HG02885 (cell line): Measurements from ENCODE around the gene DISC1.

Source experiments
- ATAC-seq: cut with Tn5 transposase; IDR thresholded peaks from one replicate; pipeline ENCODE4 v1.9.1; 2021; ENCODE audit warnings: mild to moderate bottlenecking; ENCODE audit not compliant: unreplicated experiment, poor library complexity

DISC1 gene

GRCh38 chr1:231693361-231694074 is 66.9 kb downstream of the DISC1 start:
- ATAC-seq: no peak

GRCh38 chr1:231694075-231694431 is 67.5 kb downstream of the DISC1 start:
- no peak for ATAC-seq

DNA sequence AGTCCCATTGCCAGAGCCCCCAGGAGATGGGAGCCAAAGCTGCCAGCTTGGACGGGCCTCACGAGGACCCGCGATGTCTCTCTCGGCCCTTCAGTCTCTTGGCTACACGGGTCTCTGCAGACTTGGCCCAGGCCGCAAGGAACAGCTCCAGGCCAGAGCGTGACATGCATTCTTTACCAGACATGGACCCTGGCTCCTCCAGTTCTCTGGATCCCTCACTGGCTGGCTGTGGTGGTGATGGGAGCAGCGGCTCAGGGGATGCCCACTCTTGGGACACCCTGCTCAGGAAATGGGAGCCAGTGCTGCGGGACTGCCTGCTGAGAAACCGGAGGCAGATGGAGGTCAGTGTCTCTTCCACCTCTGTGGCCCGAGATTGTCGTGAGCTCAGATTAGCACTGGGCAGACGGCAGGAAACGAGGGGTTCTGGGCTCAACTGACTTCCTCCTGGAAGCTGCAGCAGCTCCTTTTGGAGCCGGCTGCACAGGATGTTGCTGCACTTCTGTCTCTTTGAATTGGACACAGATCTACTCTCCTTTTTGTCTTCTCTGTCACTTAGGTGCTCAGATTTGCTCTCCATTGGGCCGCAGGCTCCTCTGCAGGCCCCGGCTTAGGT is 68.0 kb downstream of the DISC1 start:
- ATAC-seq: no peak

- ATAC-seq: no peak
These were observed 69.1 kb downstream of the DISC1 start for GRCh38 chr1:231695439-231696255.

DNA sequence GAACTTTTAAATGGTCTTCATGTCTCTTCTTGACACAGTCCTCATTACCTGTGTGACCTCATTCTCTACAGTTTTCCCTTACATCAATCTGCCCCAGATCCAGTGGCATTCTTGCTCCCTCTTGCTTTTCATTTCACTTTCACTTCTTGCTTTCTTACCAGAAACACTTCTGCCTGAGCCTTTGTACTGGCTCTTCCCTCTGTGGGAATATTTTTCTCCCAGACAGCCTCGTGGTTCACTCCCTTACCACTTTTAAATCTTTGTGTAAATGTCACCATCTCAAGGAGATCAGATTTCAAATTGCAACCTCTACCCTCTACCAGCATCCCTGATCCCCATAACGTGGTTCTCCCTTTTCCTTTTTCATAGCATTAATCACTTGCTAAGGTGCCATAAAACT is 73.2 kb downstream of the DISC1 start:
- no peak for ATAC-seq

DNA sequence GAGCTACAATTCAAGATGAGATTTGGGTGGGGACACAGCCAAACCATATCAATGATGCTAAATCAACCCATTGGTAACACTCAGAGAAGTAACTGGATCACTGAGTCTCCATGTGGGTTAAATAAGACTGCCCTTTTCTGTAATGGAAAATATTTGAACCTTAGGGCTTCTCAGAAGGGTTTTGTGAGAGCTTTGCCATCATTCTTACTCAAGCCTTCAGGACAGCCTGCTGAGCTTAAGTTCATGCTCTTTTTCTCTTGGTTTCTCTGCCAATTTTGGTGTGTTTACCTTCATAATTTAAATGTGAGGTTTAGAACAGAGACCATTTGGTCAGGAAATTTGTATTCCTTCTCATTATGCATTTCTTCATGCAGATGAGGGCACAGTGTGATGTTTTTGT is 74.7 kb downstream of the DISC1 start:
- no peak for ATAC-seq

- ATAC-seq: no peak
These were observed 75.7 kb downstream of the DISC1 start for GRCh38 chr1:231702331-231702730.

GRCh38 chr1:231702804-231703203 is 76.2 kb downstream of the DISC1 start:
- no peak for ATAC-seq

DNA sequence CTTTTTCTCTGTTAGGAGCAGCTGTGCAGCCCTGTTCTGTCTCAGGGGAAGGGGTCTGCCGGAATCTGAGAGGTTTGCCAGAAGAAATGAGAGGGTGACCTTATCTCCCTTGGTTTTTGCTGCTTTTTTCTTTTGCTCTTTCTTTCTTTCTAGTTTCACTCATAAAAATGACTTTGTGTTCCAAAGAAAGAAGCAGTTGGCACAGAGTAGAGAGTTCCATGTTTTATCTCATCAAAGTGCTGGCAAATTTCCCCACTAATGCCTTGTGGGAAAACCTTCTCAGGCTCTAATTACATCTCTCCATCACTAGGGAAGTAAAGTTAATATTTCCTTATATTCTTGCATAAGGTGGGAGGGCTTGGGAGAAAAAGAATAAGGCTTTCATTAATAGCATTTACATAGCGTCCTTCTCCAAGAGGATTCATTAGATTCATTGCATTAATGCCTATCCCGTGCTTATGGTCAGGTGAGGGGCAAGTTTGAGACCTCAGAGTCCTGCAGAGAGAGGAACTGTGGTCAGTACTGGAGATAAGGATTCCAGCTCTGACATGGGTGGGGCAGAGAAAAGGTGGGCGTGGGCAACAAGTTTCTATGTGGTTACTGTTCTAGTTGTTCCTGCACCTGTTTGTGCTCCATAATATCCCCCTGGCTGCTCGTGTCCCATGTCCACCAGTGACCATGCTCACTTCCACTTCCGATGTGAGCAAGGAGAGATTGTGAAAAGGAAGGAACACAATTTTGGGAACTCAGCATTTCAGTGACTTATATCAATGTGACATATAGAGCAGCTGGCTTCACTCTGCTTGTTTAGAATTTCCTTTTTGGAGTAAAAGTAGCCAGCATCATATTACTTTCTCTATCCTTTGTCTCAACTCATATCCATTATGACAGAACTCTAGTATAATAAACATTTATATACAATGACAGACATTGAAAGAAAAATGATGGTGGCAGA is 79.5 kb downstream of the DISC1 start:
- no peak for ATAC-seq

- no peak for ATAC-seq
These were observed 80.3 kb downstream of the DISC1 start for GRCh38 chr1:231706934-231707333.

DNA sequence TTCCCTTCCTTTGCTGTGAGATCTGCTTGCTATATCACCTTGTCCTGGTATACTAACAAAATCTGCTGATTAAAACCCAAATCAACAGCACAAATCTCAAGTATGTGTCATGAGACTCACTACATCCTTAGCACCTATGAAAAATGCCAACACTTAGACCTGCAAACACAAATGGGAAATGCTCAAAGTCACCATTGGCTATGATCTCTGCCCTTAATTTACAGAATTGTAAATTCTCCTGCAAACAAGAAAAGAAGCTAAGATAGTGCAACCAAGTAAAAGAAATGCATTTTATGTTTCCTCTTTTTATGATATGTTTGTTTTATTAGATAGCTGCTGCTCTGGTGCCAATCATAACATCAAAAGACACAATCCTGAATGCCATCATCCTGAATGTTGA is 80.8 kb downstream of the DISC1 start:
- no peak for ATAC-seq

DNA sequence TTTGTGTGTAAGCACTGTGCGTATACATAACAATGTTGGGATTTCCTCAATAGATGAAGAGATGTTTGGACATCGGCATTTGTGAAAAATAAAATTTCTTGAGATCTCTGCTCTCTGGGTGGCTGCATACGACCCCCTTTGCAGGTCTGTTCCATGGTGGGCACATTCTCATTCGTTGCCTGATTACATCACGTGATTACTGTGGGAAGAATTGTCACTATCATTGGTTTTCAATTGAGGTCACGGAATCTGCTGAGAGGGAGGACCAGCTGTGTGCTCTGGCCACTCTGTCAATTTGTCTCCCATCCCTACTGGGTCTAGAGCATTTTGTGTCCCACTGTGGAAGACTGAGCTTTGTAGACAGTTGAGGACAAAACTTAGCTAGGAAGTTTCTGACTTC is 81.8 kb downstream of the DISC1 start:
- no peak for ATAC-seq

DNA sequence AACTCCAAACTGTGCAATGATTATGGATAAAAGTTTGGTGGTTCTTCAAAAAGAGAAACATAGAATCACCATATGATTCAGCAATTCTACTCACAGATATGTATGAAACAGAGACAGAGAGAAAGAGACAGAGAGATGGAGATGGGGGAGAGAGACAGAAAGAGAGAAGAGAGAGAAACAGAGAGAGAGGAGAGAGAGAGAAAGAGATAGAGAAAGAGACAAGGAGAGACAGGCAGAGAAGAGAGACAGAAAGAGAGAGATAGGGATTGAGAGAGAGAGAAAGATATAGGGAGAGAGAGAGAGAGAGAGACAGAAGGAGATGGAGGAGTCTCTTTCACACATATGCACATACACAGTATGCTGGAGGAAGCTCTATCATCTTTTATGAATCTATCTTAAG is 87.8 kb downstream of the DISC1 start:
- no peak for ATAC-seq

DNA sequence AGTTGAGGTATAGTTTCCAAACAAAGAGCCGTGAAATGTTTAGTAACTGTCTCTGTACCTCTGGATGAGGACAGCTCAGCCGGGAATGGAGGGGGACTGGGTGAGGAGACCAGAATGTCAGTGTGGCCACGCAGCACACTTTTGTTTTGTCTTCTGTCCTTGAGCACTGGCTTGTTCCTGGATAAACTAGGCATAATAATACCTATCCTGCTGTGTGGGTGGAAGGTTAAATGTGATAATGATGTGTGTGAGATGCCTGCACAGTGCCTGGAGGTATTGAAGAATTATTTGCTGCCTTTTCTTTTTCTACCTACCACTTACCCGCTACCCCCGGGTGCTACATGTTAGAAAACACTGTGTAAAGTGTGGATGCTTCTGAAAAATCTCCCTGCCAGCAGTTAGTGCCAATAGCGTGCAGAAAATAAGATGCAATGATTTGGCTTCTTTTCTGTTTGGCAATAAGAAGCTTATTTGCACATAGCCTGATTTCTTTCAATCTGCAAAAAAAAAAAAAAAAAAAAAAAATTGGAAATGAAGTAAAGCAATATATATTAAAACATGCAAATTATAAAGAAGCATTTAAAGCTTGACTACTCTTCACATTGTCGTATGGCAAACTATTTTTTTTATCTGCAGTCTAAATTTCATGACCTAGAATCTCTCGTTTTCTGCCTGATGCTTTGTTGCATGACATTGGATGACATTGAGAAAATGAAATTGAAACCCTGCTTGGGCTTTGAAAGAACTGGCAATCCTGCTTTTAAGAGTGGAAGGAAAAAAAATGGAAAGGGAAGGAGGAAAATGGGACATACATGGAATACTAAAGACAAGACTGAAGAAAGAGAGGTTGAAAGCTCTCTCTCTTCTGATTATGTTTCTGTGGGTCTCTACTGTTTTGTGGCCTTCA is 89.5 kb downstream of the DISC1 start:
- no peak for ATAC-seq

GRCh38 chr1:231716879-231717278 is 90.3 kb downstream of the DISC1 start:
- ATAC-seq: no peak

- ATAC-seq: no peak
These were observed 93.0 kb downstream of the DISC1 start for GRCh38 chr1:231719485-231720183.

DNA sequence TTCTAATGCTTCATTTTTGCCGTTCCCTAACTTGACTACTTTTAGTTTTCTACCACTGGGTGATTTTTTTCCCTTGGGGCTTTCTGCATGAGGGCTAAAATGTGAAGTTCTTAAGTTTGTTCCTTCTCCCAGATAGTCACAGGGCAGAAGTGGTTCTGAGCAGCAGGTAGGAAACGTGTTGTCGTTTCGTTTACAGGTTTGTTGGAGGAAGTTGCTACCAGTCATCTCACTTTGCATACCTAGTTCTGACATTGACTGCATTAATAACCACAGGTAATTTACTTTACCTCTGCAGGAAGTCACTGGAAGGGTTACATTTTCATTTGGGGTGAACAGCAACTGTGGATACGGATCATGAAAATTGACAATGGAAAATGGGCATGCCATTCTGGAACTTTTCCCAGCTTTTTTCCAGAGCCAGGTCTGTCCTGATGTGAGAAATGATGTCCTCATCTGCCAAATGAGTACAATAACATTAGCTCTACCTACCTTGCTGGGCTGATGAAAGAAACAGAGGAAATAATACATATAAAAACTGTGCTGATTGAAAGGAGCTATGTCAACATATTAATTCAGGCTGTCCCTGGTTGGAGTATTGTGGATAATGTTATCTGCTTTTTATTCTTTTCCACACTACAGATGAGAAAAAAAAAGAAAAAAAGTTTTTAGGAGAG is 94.2 kb downstream of the DISC1 start:
- no peak for ATAC-seq

GRCh38 chr1:231721436-231721835 is 94.8 kb downstream of the DISC1 start:
- no peak for ATAC-seq
